Adrenal gland (tissue), 19 donors: Measurements from ENCODE around the gene PPP2R1A. TPM values are rescaled to one million over a fixed set of nuclear protein-coding genes. Genes with fewer than 3 reads are reported as not detected.

ENCODE experiments used
- DNase-seq, 7 donors: peaks; one replicate each; pipeline ENCODE4 v3.0.0-alpha.2; 2019 to 2020
- H3K27ac ChIP-seq, 5 donors: fragments of 200-600 bp; sonication (generic) in 4 of 5; 1 replicate in 3 of 5; 2 replicates in 2 of 5; pipeline versions ENCODE4 v1.5.1 to v1.8.0; 2016 to 2020; ENCODE audit warnings: mild to moderate bottlenecking in 1 of 5
- H3K27me3 ChIP-seq: fragments of 200-600 bp; 2 replicates; pipeline ENCODE4 v1.8.0; 2021
- H3K36me3 ChIP-seq, 2 donors: fragments of 200-600 bp; replicated peaks in 1 of 2; 1 replicate in 1 of 2; 2 replicates in 1 of 2; pipeline versions ENCODE4 v1.5.1 to v1.8.0; 2018 to 2022
- H3K4me1 ChIP-seq, 2 donors: fragments of 200-600 bp; replicated peaks in 1 of 2; 1 replicate in 1 of 2; 2 replicates in 1 of 2; pipeline versions ENCODE4 v1.5.1 to v1.8.0; 2018 to 2021
- H3K4me3 ChIP-seq, 4 donors: fragments of 200-600 bp; sonication (generic) in 3 of 4; one replicate each; pipeline ENCODE4 v1.5.1; 2016 to 2018
- H3K9me3 ChIP-seq, 3 donors: fragments of 200-600 bp; sonication (generic) in 1 of 3; replicated peaks in 1 of 3; 1 replicate in 2 of 3; 2 replicates in 1 of 3; pipeline versions ENCODE4 v1.5.1 to v1.8.0; 2016 to 2021
- POLR2A ChIP-seq, 2 donors: fragments of 450-650 bp; IDR thresholded peaks; one replicate each; pipeline ENCODE4 v1.6.1; 2017; ENCODE audit warnings: antibody characterized with exemption in 2 of 2, mild to moderate bottlenecking in 2 of 2, moderate library complexity in 1 of 2
- WGBS, 4 donors: extraction: QIAGEN DNeasy Blood & Tissue Kit in 2 of 4; methylation state at CpG; one replicate each; pipeline versions ENCODE4 v1.1.5 to v1.1.7; 2013 to 2017; 5-methylcytosine and 5-hydroxymethylcytosine counted together
- intact Hi-C, 2 donors: fragments of 100-400 bp; cut with DNase I; formaldehyde crosslinking; loops; one replicate each; pipeline versions ENCODE4 v1.14.1 to v1.15.0; 2022 to 2023
- long read RNA-seq, 10 donors: library from polyadenylated mRNA in 3 of 10; unstranded in 2 of 10; stranded (forward) in 1 of 10; transcript quantifications; one replicate each; pipeline ENCODE4 v2.0.0 and lab custom pipeline, GENCODE V29; 2021 to 2026
- polyA plus RNA-seq, 3 donors: library from polyadenylated mRNA; stranded (reverse); fragments of 200-250 nt in 2 of 3; fragments of 350-450 nt in 1 of 3; fragmentation: Illumina TruSeq in 1 of 3; extraction: RNeasy Lipid Tissue Mini Kit (QIAGEN cat#74804) in 1 of 3; gene quantifications; one replicate each; pipeline ENCODE4 v1.2.3, GENCODE V29; 2013 to 2014
- total RNA-seq, 9 donors: library from RNA; depleted of rRNA in 4 of 9; stranded (reverse); fragments of >200 nt in 4 of 9; fragments of 120-200 nt in 1 of 9; fragmentation: NEBNext Ultra II Directional in 1 of 9; extraction: Animal tissue kit (Norgen Biotek cat#: 25700) in 1 of 9; gene quantifications; one replicate each; pipeline versions ENCODE4 v1.1.0 to v1.2.4, GENCODE V29; 2013 to 2023
- TF ChIP-seq, protein P1 (sequence below), 6 experiments: fragments of 450-650 bp in 4 of 6; fragments of 200-600 bp in 2 of 6; sonication (generic) in 1 of 6; IDR thresholded peaks; 1 replicate in 5 of 6; 2 replicates in 1 of 6; pipeline versions ENCODE4 v1.5.1 to v1.8.0; 2016 to 2021; ENCODE audit warnings: antibody characterized with exemption in 6 of 6, mild to moderate bottlenecking in 2 of 6, moderate library complexity in 1 of 6
- donor health status: healthy with polysubstance abuse.
- donor health status: Bipolar disorder and iron deficiency.
- donor health status: DM: yes; HTN: yes; CAD: no.
- donor health status: DM: no; HTN: no; CAD: no.
- donor health status: DM: no; HTN: no; CAD: no.
- donor health status: DM: yes; HTN: yes; CAD: no.

Gene PPP2R1A
- total RNA-seq, result 1,000 to 10,000 TPM in 1 of 9 donors, 100 to 1,000 TPM in 8; 161 to 1,330 (median 354) TPM
- polyA plus RNA-seq, result 100 to 1,000 TPM; 349 to 638 (median 554) TPM
- long read RNA-seq, donor 1, full-length matches to known transcripts, result 309 of 613 reads
- long read RNA-seq, donor 1, partial matches to known transcripts, result 265 of 613 reads
- long read RNA-seq, donor 1, other reads (novel, unspliced or antisense), result 39 of 613 reads
- long read RNA-seq, donor 2, full-length matches to known transcripts, result 226 of 425 reads
- long read RNA-seq, donor 2, partial matches to known transcripts, result 180 of 425 reads
- long read RNA-seq, donor 2, other reads (novel, unspliced or antisense), result 19 of 425 reads
- long read RNA-seq, donor 3, full-length matches to known transcripts, result 142 of 246 reads
- long read RNA-seq, donor 3, partial matches to known transcripts, result 97 of 246 reads
- long read RNA-seq, donor 3, other reads (novel, unspliced or antisense), result 7 of 246 reads
- long read RNA-seq, donor 4, full-length matches to known transcripts, result 153 of 186 reads
- long read RNA-seq, donor 4, partial matches to known transcripts, result 24 of 186 reads
- long read RNA-seq, donor 4, other reads (novel, unspliced or antisense), result 9 of 186 reads
- long read RNA-seq, donor 5, full-length matches to known transcripts, result 835 of 1,004 reads
- long read RNA-seq, donor 5, partial matches to known transcripts, result 123 of 1,004 reads
- long read RNA-seq, donor 5, other reads (novel, unspliced or antisense), result 46 of 1,004 reads
- long read RNA-seq, donor 6, full-length matches to known transcripts, result 147 of 169 reads
- long read RNA-seq, donor 6, partial matches to known transcripts, result 18 of 169 reads
- long read RNA-seq, donor 6, other reads (novel, unspliced or antisense), result 4 of 169 reads
- long read RNA-seq, donor 7, full-length matches to known transcripts, result 113 of 255 reads
- long read RNA-seq, donor 7, partial matches to known transcripts, result 133 of 255 reads
- long read RNA-seq, donor 7, other reads (novel, unspliced or antisense), result 9 of 255 reads
- long read RNA-seq, donor 8, full-length matches to known transcripts, result 335 of 661 reads
- long read RNA-seq, donor 8, partial matches to known transcripts, result 291 of 661 reads
- long read RNA-seq, donor 8, other reads (novel, unspliced or antisense), result 35 of 661 reads
- long read RNA-seq, donor 9, full-length matches to known transcripts, result 118 of 254 reads
- long read RNA-seq, donor 9, partial matches to known transcripts, result 129 of 254 reads
- long read RNA-seq, donor 9, other reads (novel, unspliced or antisense), result 7 of 254 reads
- long read RNA-seq, donor 10, full-length matches to known transcripts, result 127 of 221 reads
- long read RNA-seq, donor 10, partial matches to known transcripts, result 94 of 221 reads
- long read RNA-seq, donor 10, other reads (novel, unspliced or antisense), result 0 of 221 reads

DNA sequence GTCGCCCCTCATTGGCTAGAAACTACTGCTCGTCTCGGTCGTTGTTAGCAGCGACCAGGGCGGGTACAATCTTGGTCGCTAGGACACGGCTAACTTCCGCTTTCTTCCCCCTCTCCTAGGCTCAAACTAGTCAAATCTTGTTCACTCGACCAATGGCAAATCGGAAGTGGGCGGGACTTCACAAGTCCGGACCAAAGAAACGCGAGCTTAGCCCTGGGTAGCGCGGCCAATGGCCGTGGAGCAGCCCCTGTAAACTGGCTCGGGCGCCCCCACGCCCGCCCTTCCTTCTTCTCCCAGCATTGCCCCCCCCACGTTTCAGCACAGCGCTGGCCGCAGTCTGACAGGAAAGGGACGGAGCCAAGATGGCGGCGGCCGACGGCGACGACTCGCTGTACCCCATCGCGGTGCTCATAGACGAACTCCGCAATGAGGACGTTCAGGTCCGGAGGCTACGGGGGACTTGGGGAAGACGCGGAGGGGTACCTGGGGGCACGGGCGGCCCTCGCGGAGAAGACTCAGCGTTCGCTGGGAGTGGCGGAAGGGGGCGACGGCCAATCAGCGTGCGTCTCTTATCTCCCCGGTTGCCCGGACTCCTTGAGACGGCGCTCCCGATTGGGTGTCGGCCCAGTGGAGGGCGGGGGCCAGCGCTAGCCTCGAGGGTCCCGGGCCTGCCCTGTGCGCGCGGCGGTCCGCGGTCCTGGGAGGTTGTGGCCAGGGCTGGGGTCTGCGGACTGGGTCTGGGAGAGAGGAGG is at the start of gene PPP2R1A:
Gene PPP2R1A (plus strand): TSS at position 318 of the 752 bp plus-strand sequence. CDS start 45 bp downstream, at position 363.
- intact Hi-C loops, result loop anchor here in 1 of 2 donors (5.0 kb wide), 1 partner anchor 53 kb away; the partner anchor contains the start of gene ZNF616
- Histone ChIP-seq H3K27ac (peak within 1 kb of the TSS; percentile 96 to 99 (median 99)), H3K27me3 (no peaks in the 10 kb centered on the region), H3K4me1 (peaks cover 36 to 49% of the 10 kb centered on the region in 2 donors), H3K4me3 (peak within 1 kb of the TSS; percentile 37 to 99 (median 91)), H3K36me3 (peaks cover 0 to 9% of the 10 kb centered on the region in 2 donors), H3K9me3 (no peaks in the 10 kb centered on the region)
- DNase-seq, result peak; percentile 99 to 100 (median 100)
- WGBS, 4 donors, result 0 to 1% (median 0%) methylated on average over 3 to 70 of the region's 70 CpGs
- TF ChIP-seq, protein P1, sequence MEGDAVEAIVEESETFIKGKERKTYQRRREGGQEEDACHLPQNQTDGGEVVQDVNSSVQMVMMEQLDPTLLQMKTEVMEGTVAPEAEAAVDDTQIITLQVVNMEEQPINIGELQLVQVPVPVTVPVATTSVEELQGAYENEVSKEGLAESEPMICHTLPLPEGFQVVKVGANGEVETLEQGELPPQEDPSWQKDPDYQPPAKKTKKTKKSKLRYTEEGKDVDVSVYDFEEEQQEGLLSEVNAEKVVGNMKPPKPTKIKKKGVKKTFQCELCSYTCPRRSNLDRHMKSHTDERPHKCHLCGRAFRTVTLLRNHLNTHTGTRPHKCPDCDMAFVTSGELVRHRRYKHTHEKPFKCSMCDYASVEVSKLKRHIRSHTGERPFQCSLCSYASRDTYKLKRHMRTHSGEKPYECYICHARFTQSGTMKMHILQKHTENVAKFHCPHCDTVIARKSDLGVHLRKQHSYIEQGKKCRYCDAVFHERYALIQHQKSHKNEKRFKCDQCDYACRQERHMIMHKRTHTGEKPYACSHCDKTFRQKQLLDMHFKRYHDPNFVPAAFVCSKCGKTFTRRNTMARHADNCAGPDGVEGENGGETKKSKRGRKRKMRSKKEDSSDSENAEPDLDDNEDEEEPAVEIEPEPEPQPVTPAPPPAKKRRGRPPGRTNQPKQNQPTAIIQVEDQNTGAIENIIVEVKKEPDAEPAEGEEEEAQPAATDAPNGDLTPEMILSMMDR (IDR thresholded peaks at IDR 0.05), result peak in 1 of 6 experiments; percentile 1
- TF ChIP-seq POLR2A (IDR thresholded peaks at IDR 0.05), result peak; percentile 97

DNA sequence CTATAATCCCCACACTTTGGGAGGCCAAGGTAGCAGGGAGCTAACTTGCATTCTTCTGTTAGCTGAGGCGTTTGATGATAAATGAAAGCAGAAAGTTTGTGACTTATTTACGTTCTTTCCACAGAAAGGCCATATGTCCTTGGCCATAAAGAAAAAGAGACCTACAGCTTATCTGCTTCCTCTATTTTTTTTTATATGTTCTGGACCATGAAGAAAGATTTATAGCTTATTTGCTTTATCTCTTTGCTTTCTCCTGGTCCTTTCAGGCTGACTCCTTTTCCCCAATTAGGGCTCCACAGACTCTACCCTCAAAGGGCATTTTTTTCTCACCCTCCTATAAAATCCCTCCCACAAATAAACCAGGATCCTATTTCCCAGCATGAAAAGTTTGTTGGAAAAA is 48.6 kb upstream of the PPP2R1A start:
- Histone ChIP-seq H3K27ac (no peak overlapping the region), H3K4me3 (no peak overlapping the region), H3K36me3 (no peaks in the 10 kb centered on the region), H3K27me3 (no peaks in the 10 kb centered on the region), H3K9me3 (no peaks in the 10 kb centered on the region), H3K4me1 (peaks cover 0 to 21% of the 10 kb centered on the region in 2 donors)
- intact Hi-C loops, result no loop called here
- DNase-seq, result no peak
- 56 to 77% (median 70%) methylated on average over 2 of the region's 2 CpGs for WGBS, 4 donors
- TF ChIP-seq, protein P1 (IDR thresholded peaks at IDR 0.05), result no peak
- TF ChIP-seq POLR2A (IDR thresholded peaks at IDR 0.05), result no peak

DNA sequence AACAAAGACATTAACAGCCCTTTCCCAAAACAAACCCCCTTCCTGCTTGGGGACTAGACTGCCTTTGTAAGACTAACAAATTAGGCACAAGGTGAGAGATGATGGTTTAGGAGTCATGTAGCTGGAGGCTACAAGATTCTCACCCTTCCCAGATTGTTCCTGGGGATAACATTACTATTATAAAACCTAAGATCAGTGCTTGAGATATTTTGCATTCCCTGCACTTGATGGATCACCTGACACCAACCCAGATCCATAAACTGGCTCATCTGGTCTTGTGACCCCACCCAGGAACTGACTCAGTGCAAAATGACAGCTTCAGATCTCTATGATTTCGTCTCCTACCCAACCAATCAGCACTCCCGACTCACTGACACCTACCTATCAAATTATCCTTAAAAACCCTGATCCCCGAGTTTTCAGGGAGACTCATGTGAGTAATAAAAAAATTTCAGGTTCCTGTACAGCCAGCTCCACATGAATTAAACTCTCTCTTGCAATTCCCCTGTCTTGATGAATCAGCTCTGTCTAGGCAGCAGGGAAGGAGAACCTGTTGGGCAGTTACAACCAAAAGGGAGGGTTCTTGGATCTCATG is 47.8 kb upstream of the PPP2R1A start:
- 74 to 79% (median 77%) methylated on average over 3 of the region's 3 CpGs for WGBS, 4 donors
- Histone ChIP-seq H3K36me3 (no peaks in the 10 kb centered on the region), H3K4me3 (no peak overlapping the region), H3K27ac (no peak overlapping the region), H3K4me1 (peaks cover 0 to 21% of the 10 kb centered on the region in 2 donors), H3K27me3 (no peaks in the 10 kb centered on the region), H3K9me3 (no peaks in the 10 kb centered on the region)
- DNase-seq, result no peak
- TF ChIP-seq POLR2A (IDR thresholded peaks at IDR 0.05), result no peak
- TF ChIP-seq, protein P1 (IDR thresholded peaks at IDR 0.05), result no peak
- intact Hi-C loops, result no loop called here
